HG02973 (cell line): ENCODE data around the gene PAQR8.
A peak's percentile ranks its signal among the peaks of the same experiment; 100 is the strongest.

Source experiments
- ATAC-seq: cut with Tn5 transposase; IDR thresholded peaks from one replicate; pipeline ENCODE4 v1.9.1; 2021; ENCODE audit warnings: moderate library complexity; ENCODE audit not compliant: unreplicated experiment

PAQR8 gene, protein sequence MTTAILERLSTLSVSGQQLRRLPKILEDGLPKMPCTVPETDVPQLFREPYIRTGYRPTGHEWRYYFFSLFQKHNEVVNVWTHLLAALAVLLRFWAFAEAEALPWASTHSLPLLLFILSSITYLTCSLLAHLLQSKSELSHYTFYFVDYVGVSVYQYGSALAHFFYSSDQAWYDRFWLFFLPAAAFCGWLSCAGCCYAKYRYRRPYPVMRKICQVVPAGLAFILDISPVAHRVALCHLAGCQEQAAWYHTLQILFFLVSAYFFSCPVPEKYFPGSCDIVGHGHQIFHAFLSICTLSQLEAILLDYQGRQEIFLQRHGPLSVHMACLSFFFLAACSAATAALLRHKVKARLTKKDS

DNA sequence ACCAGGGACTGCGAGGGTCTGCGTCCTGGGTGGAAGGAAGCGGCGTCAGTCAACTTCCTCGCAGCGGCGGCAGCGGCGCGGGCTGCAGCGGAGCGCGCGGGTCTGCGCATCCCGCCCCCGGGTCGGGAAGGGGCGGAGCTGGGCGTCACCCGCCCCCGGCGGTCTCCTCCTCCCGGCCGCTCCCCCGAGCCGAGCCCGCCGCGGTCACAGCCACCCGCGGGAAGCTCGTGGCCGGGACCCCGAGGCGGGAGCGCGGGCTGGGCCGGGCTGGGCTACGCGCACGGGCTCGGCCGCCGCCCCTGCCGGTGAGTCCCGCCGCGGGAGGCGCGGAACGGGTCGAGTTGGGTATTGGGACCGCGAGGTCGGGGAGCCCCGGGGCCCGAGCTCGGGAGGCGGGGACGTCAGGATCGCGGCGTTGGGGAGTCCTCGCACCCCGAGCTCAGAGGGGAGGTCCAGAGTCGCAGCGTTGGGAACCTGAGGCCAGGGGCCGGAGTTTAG, at the start of gene PAQR8:
Gene PAQR8, plus strand, starts transcription at position 207 of the 498 bp plus-strand sequence. CDS start 41,063 bp downstream, outside the sequence.
- ATAC-seq = peak; percentile 76

DNA sequence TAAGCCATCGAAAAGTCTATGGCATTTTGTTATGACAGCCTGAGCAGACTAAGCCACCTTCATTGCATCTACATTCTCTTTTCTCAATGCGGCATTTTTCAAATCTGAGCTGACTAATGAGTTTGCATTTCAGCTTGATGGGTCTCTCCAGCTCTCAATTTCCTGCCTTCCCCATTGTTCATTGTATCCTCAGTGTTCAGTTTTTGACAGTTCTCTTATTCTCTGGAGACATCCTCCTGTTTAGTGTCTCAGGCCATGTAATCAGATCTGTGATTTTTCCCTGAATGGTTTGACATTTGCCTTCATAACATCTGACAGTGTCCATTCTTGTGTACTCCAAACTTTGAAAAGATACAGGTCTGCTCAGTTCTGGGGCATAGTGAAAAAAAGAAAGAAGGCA, 49.5 kb upstream of the PAQR8 start:
- no peak for ATAC-seq

DNA sequence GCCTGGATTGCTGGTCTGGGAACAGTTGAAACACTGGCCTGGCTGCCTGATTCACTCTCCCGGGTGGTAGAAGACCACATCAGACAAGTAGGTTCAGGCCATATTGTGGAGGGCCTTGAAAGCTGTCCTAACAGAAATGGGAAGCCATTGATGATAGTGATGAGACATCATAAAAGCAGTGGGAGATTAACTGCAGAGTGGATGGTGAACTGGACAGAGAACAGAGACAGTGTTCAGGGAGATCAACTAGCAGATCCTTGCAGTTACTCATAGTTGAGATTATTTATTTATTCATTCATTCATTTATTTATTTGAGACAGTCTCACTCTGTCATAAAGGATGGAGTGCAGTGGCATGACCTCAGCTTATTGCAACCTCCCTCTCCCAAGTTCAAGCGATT, 47.2 kb upstream of the PAQR8 start:
- no peak for ATAC-seq

DNA sequence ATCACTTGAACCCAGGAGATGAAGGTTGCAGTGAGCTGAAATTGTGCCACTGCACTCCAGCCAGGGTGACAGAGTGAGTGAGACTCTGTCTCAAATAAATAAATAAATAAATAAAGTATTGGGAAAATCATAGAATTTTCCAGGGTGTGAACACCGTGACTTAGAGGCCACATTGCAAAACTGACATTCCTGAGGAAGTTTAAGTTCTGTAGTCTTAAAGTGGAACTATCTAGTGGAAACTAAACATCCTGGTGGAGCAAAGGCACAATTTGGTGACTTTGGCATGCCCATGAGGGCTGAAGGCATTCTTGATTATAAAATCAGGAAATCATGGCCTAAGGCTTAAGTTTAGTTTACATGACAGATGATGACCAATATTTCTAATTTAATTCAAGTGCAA, 44.7 kb upstream of the PAQR8 start:
- ATAC-seq = no peak

DNA sequence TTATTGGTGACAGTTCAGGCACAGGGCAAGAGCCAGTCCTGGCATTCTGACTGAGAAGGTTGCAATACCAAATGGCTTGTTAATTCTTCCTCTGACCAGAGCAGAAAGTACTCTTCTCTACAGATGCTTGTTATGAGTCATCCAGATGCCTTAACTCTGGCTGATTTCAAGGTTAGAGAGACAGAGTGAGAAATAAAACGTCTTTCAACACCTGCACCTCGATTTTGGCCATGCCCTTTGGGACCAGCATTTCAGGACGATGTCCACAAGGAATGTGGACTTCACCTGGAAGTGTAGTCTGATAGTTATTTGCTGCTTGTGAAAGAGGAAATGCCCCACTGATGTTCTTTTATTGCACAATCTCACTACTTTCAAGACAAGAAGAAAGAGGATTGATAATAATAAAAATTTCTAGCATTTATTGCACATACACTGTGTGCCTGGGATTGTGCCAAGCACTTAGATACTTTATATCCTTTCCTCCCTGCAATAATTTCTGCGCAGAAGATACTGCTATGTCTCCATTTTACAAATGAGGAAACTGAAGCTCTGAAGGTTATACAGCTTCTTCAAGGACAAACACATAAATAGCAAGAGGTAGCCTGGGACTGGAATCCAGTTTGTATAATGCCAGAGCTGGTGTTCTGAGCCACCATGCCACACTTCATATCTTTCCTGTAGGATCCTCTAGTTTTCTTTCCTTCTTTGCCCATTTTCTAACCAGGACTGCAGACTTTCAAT, 43.9 kb upstream of the PAQR8 start:
- ATAC-seq = peak; percentile 100

DNA sequence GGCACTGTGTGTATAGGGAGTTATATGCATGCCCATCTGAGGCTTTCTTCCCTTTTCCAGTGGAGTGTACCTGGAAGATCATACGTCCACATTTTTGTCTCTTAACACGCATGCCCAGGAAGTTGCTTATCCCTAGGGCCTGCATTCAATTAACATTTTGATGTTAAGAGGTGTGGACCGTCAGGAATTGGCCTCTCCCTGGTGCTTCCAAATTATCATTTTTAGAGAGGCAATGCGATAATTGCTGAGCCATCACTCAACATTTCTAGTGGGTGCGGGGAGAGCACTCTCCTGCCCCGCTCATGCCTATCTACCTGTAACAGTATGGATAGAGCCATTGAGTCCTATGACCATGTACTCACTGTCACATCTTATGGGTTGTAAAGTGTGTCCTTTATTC, 37.8 kb upstream of the PAQR8 start:
- ATAC-seq = no peak

DNA sequence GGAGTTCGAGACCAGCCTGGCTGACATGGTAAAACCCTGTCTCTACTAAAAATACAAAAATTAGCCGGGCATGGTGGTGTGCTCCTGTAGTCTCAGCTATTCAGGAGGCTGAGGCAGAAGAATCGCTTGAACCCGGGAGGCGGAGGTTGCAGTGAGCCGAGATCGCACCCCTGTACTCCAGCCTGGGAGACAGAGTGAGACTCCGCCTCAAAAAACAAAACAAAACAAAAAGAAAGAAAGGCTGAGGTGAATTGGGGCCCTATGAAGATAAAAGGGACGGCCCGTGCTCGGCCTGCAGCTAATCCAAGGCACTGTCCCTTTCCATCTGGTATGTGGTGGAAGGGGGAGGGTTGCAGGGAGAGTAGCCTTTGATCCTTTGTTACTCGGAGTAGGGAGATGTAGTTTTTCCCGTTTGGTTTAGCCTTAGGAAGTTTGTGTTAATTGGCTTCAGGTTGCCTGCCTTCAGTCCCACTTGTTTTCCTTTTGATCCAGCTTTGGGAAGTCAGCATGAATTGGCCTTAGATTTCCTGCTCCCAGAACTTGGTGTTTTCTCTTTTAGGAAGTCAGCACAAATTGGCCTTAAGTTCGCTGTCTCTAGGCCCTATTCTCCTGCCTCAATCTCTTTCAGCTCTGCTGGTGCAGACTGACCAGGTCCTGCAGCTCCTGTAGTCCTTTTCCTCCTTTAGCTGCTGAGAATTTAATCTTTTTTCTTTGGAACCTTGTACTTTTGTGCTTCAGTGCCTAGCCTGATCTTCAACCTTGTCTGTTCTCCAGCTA, 36.1 kb upstream of the PAQR8 start:
- no peak for ATAC-seq

DNA sequence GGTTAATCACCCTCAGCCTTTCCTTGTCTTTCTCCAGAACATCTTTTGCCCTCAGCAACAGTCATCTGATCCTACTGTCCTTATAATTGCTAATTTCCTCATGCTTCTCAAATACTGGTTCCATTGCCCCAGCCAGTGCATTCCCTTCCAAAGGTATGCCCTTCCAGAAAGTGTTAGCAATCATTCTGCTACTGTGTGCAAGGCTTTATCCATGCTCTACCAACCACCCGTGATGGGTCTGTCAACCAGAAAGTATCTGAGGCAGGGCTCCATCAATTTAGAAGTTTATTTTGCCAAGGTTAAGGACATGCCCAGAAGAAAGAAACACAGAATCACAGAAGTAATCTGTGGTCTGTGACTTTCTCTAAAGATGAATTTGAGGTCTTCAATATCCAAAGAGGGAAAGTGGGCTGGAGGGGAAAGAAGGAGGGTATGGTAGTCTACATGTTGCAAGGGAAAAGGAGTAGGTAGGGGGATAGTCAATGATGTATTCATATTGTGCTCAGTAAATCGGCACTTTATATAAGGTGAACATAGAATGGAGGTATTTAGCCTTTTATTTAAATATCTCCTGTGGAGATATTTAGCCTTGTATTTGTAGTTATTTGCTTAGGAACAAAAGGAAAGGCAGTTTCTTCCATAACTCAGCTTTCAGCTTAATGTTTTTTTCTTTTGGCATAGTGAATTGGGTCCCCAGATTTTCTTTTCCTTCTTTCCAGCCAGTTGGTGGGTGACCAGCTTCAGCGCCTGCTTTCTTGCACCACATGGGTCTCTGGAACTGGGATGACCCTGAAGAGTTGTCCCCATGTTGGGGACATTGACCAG, 35.2 kb upstream of the PAQR8 start:
- no peak for ATAC-seq

DNA sequence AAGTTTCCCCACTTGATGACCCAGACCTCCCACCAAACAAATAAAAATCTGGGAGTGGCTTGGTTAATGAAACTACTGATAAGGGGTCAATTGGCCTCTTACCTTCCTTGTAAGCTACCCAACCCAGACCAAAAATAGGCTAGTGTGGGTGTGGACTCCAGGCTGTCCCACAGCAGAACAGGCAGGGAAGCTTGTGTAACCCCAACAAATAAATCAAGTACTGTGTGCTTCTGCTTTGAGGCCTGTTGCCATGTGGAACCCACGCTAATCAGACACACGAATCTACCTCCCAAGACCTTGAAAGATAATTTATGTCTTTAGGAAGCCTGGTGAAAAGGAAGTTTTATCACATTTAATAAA, 33.7 kb upstream of the PAQR8 start:
- no peak for ATAC-seq

DNA sequence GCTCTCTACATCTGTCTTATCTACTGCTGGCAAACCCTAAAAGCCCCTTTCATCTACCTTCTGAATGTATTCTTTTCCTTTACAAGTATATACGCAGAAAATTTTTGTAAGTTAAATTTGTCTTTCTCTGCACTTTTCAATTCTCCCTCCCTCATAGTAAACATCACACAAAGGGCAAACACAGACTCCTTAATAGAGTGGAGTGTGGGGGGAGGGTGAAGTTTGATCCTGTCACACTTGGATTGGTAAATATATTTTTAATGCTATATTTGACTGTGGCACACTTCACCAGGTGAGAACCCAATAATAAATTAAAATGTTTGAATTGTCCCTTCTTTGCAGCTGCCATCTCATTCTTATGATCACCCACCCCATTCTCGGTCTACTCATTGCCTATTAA, 33.2 kb upstream of the PAQR8 start:
- no peak for ATAC-seq

DNA sequence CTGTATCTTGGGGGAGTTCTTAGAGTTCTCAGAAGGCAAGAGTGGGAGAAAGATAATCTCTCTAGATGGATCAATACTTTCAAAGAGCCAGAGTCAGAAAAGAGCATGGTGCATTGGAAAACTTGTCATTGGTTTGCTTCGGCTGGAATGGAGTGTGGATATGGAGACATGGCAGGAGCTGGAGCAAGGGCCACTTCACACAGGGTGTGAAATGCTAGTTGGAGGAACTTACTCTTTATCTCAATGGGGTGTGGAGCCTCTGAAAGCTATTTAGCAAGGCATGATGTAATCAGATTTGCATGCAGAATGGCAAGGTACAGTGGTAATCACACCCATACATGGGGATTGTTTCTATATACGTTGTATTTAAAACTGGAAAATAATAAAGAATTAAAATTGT, 31.5 kb upstream of the PAQR8 start:
- no peak for ATAC-seq

DNA sequence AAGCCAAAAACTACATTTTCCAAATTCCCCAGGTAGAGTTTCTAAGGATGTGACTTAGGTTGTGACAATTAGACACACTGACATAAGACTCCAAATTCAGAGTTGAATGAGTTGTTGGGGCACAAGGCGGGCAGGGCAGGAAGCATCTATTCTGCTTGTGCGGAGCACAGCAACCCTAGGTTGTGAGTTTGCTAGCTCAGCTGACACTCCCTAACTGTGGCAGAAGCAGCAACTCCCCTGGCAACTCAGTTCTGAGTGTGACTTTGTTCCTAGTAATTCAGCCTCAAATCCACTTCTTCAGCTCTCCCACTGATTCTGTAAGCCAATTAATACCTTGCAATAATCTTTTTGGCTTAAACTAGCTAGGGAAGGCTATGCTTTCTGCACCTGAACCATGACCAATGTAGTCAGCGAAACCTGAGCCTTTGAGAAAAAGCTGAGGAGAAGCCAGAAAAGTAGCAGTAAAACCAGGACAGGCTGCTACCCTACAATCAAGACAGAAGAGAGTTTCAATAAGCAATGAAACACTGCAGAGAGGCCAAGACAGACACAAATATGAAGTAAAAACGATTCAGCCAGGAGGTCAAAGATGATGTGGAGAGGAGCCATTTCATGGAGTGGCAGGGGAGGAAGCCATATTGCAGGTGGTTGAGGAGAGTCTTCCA, 30.0 kb upstream of the PAQR8 start:
- ATAC-seq = no peak

DNA sequence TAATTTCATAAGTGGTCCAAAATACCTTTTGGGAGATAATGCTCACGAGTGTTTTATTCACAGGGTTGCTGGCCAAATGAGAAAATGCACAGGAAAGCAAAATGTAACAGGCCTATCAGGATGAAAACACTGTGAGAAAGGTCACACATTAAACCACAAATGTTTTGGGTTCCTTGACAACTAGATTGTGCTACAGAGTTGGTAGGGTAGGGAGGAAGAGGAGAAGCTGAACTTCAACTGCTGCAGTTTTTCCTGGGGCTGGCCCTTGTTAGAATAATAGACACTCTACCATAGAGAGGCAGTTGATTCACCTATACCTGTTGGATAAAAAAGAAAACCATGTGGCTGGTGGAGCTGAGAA, 28.1 kb upstream of the PAQR8 start:
- no peak for ATAC-seq

DNA sequence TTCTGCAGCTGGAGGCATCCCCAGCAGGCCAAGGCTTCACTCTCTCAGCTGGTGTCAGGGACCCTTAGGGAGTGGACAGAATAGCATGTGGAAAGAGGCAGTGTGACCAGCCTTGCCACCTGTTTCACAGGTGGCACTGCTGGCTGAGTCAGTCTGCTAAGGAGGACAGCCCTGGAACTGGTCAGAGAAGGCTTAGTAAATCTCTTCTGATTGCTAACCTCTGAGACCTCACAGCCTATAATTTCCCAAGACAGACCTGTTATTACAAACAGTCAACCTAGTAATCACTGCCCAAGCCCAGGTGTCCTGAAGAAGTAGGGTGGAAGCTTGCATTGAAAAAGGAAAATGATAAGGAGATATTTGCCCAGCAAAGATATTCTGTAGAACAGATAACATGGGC, 26.4 kb upstream of the PAQR8 start:
- no peak for ATAC-seq

DNA sequence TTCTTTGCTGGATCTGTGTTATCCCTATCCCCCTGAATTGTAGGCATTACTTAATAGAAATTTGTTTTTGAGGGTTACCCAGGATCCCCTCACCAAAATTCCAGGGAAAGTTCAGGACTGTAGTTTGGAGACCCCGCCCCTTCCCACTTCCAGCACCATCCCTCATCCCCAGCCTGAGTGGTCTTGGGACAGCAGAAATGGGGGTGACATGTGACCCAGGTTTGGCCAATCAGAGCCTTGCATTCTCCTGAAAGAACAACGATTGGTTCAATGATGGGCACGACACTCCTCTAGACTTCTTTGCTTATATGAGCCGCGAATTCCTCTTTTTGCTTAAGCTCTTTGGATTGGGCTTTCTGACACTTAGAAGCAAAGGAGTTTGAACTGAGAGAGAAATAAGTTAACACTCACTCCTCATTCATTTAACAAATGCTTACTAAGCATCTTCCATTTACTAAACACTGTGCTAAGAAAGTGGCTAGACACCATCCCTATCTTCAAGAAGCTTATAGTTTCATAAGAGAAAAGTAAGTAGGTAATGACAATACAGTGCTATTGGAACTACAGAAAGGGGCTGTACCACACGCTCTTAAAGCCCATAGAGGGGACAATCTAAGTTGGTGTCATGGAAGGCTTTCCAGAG, 24.9 kb upstream of the PAQR8 start:
- no peak for ATAC-seq

DNA sequence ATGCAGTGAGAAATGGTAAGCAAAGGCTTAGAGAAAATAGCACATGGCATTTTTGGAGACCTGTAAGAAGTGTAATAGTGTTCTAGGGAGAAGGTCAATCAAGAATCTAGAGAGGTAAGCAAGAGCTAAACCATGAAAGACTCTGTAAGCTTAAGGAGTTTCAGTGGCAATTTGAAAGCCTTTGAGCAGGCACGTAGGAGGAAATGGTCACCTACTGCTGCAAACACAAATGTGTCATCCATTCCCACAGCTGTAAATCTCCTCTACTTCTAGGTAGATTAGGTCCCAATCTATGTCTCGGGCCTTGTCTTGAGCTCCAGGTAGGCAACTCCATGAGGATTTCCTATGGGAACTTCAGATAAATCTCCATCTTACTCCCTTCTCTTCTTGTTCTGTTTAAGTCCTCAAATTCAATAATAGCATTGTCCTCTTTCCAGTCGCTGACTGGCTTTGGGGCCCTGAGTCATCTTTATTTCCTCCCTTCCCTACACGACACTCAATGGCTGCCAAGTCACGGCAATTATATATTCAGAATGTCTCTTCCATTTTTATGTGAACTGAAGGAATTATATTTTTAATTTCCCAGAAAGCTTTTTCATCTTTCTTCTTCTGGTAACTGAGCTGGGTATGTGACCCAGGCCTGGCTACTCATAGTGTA, 24.2 kb upstream of the PAQR8 start:
- no peak for ATAC-seq

DNA sequence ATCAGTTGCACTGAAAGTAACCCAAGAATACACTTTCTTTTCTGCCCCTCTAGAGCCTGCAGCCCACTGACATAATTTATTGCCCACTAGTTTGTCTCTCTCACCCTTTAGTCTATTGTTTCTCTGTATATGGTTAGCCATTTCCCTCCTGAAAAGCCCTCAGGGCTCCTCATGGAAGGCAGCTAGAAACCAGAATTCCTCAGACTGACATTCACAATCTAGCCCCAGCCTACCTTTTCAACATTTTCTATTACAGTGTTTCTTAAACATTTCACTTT, 21.4 kb upstream of the PAQR8 start:
- no peak for ATAC-seq

DNA sequence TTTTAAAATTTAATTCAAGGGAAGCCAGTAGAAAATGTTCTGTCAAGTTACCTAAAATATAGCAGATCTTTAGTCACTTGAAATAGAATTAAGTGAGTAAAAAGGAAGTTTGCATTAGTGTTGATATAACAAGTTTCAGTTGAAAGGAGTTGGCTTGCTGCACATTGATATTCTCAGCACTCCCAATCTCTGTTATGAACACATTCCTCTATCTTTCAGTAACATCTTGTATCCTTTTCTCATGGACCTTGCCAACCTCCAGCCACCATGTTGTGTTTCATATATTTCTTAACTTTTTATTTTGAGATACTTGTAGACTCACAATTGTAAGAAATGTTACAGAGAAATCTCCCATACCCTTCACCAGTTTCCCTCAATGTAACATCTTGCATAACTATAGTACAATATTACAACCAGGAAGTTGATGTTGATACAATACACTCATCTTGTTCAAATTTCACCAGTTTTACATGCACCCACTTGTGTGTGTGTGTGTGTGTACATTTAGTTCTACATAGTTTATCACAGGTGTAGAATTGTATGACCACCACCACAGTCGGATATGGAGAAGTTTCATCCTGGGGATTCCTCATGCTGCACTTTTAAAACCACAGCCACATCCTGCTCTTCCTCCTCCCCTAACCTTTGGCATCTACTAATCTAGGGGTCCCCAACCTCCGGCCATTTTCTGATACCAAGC, 20.2 kb upstream of the PAQR8 start:
- ATAC-seq = no peak

DNA sequence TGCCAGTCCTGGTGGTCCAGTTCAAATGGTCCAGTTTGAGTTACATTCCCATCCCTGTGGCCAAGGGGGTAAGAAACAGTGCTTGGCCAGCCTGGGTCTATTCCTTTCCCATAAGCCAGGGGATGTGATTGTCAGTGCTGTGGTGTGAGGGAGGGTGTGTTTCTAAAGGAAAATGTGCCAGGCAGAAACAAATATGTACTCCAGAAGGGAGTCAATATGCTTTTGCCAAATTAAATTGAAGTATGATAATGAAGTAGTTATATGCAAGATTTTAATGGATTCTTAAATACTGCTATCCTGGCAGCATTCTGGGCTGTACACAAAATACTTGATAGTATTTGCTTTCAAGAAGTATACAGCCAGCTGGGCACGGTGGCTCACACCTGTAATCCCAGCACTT, 16.6 kb upstream of the PAQR8 start:
- no peak for ATAC-seq
